Retina (tissue), 1 donor: ENCODE results near the gene SCP2D1.

ENCODE experiments used
- DNase-seq: peaks from one replicate; pipeline ENCODE4 v3.0.0-alpha.2; 2016

Gene SCP2D1

GRCh38 chr20:18815194-18815942, 1.8 kb downstream of the SCP2D1 start:
- no peak for DNase-seq

GRCh38 chr20:18822832-18823231, 9.2 kb downstream of the SCP2D1 start:
- no peak for DNase-seq

- peak; percentile 12 for DNase-seq
These were observed 18.4 kb downstream of the SCP2D1 start for GRCh38 chr20:18831830-18832499.

- peak; percentile 21 for DNase-seq
These were observed 19.1 kb downstream of the SCP2D1 start for GRCh38 chr20:18832546-18833200.

- DNase-seq: no peak
These were observed 22.1 kb downstream of the SCP2D1 start for GRCh38 chr20:18835466-18836256.

GRCh38 chr20:18837718-18838117, 24.1 kb downstream of the SCP2D1 start:
- no peak for DNase-seq

- DNase-seq: no peak
These were observed 26.1 kb downstream of the SCP2D1 start for GRCh38 chr20:18839507-18840247.

GRCh38 chr20:18840248-18840645, 26.7 kb downstream of the SCP2D1 start:
- no peak for DNase-seq

- DNase-seq: no peak
These were observed 31.4 kb downstream of the SCP2D1 start for GRCh38 chr20:18845017-18845416.

GRCh38 chr20:18847226-18847755, 33.7 kb downstream of the SCP2D1 start:
- DNase-seq: no peak

GRCh38 chr20:18849131-18849530, 35.5 kb downstream of the SCP2D1 start:
- DNase-seq: peak; percentile 2

- DNase-seq: no peak
These were observed 38.0 kb downstream of the SCP2D1 start for GRCh38 chr20:18851629-18852028.

GRCh38 chr20:18852318-18852717, 38.7 kb downstream of the SCP2D1 start:
- no peak for DNase-seq

- DNase-seq: no peak
These were observed 39.6 kb downstream of the SCP2D1 start for GRCh38 chr20:18853216-18853615.

- DNase-seq: no peak
These were observed 40.5 kb downstream of the SCP2D1 start for GRCh38 chr20:18853946-18854646.

- DNase-seq: no peak
These were observed 42.3 kb downstream of the SCP2D1 start for GRCh38 chr20:18855882-18856281.

- DNase-seq: no peak
These were observed 43.3 kb downstream of the SCP2D1 start for GRCh38 chr20:18856873-18857272.

GRCh38 chr20:18857640-18858039, 44.1 kb downstream of the SCP2D1 start:
- no peak for DNase-seq

GRCh38 chr20:18858816-18859215, 45.2 kb downstream of the SCP2D1 start:
- no peak for DNase-seq
